Stimulated activated CD8-positive, alpha-beta memory T cell treated with anti-CD3 and anti-CD28 coated beads, Interleukin-15, amount 100 ng/mL, for 48 hours (primary cell): ENCODE results near the gene NODAL.
A peak's percentile ranks its signal among the peaks of the same experiment; 100 is the strongest.

Experiments used
- DNase-seq, 2 donors: peaks; one replicate each; pipeline ENCODE4 v3.0.0-alpha.2; 2020; ENCODE audit warnings: low read depth in 2 of 2

The NODAL gene

DNA sequence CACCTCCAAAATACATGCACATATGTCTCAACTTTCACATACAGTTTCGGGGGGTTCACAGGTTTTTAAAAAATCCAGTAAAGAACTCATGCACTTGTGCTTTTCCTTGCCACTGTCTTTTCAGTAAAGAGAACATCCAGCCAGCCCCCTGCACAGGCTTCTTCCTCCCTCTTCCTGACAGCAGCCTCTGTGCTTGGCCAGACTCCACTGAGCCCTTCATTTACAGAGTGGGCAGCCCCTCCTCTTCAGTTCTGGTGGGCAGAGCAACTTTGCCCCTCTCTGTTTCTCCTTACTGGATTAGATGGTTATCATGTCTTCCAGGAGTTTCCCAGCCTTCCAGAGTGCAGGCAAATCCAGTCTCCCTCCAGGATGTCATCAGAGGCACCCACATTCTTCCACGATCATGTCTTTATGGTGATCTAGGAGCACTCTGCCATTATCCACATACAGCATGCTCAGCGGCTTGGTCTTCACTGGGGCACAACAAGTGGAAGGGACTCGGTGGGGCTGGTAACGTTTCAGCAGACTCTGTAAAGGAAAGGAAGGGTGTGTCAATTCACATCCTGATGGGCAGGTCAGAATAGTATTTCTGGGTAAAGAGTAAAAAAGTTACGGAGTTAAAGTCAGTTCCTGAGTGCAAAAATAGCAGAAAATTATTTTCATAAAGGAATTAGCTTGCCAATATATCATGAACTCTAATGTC is 8.8 kb downstream of the NODAL start:
- no peak for DNase-seq

DNA sequence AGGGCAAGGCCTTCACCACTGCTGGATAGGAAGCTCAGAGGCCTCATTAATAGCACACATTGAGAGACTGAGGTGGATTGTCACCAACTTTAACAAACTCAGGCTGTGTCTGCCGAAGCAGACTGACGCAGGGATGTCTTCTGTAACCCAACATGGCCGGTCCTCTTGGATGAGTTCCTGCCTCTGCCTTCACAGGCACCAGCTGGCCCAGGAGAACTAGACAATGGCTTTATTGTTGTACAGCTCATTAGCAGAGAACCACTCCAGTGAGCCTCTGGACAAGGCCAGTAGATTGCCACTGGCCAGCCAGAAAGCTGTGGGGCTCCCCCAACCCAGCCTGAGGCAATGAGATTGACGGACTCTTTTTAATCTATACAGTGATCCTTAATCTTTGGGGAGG is 9.4 kb downstream of the NODAL start:
- DNase-seq: no peak

DNA sequence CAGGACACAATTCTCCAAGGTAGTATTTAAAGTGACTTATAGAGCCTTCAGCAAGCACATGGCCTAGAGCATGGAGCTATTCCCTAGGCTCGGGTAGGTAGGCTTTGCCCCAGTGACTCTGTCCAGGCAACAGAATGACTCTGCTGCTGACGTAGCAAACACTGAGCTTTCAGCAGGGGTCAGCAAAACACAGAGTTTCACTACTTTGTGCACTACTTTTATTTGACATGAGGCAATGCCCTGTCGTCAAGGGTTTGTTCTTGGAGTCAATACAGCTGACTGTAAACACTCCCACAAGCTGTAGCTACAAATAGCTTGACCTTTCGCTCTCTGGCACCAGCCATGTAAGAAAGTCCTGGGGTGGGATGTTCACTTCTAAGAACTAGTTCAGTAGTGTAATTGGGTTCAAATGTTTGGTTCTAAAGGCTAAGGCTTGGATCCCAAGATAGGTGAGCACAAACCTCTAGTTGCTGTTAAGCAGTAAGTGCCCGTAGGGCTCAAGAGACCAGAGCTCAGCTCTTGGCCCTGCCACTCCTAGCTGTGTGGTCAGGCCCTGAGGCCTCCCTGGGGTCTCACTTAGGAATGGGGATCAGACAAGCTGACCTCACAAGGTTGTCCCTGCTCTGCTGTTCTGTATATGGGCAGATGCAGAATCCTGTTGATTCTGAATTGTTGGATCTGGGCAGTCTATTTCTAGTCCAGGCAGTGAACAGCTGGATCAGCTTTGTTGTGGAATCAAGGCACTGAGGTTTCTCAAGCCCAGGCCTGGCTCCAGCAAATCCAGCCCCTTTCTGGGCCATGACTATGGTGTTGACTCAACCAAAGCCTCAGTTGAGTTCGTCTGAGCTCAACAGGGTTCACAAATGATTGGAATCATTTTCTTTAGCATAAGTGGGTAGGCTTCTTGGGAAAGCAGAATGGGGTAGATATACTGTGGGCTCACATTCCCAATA is 10.7 kb downstream of the NODAL start:
- no peak for DNase-seq

DNA sequence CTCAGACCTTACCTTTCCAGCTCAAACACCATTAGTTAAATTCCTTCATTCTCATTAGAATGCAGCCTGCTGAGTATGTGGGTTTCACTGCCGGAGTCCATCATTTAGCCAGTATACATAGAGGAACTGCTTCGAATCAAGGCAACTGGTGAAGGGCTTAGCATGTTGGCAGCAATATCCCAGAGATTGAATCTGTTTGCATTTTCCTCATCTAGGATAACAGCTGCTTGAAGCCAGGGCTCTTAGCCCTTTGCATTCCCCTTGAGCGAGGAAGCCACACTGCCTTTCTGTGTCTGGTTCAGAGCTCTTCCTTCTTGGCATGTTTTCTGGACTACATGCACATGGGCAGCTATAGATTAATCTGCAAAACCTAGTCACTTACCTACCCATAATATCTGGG is 14.7 kb downstream of the NODAL start:
- no peak for DNase-seq

- DNase-seq: no peak
Measured at GRCh38 chr10:70425096-70425495, 16.4 kb downstream of the NODAL start.

GRCh38 chr10:70424320-70424719 is 17.2 kb downstream of the NODAL start:
- DNase-seq: no peak

- DNase-seq: no peak
Measured at GRCh38 chr10:70418713-70419112, 22.8 kb downstream of the NODAL start.

DNA sequence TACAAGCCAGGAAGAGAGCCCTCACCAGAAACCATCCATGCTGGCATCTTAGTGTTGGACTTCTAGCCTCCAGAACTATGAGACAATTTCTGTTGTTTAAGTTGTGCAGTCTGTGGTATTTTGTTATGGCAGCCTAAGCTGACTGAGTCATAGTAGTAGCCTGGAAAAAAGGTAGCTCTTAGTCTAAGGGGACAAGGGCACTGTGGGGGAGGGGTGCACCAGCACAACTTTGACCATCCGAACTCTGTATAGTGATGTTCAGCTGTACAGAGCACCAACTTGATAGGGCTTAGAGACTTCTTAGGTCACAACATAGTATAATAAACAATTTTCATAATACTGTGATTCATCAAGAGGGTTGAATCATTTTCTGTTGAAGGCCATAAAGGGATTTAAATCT is 23.3 kb downstream of the NODAL start:
- DNase-seq: no peak

DNA sequence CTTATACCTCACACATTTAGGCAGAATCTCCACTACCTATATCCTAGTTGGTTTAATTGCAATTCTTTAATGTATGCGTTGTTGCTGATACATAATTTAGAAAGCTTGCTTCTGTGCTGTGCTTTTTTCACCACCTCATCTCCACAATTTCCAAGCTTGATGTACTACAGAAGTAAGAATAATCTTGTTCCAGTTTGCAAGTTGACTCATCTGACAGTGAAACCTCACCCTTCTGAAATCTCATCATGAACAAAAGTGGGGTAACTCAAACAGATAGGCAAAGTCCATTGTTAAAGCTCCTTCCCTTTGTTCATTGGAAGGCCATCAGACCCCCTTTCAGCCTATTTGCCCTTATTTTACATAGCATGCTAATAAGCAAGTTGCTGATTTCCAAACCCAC is 23.9 kb downstream of the NODAL start:
- no peak for DNase-seq

GRCh38 chr10:70412356-70412755 is 29.1 kb downstream of the NODAL start:
- DNase-seq: no peak

DNA sequence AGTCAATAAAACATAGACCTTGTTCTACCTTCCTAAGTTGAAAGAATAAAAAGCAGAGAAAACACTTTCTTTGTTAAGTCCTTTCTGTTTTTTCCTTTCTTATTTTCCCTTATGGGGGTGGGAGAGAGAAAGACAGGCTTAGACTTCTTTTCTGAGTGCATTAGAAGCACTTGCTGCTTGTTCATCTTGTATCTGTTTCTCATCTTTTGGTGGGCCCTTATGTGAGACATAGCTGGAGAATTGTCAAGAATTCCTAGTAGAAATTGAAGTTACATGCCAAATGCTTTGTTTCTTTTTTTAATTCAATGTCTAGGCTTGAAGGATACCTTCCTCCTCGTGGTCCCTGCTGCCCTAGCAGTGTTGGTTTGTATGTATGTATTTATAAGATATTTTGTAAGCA is 30.9 kb downstream of the NODAL start:
- DNase-seq: no peak

- no peak for DNase-seq
Measured at GRCh38 chr10:70409772-70410171, 31.7 kb downstream of the NODAL start.

DNA sequence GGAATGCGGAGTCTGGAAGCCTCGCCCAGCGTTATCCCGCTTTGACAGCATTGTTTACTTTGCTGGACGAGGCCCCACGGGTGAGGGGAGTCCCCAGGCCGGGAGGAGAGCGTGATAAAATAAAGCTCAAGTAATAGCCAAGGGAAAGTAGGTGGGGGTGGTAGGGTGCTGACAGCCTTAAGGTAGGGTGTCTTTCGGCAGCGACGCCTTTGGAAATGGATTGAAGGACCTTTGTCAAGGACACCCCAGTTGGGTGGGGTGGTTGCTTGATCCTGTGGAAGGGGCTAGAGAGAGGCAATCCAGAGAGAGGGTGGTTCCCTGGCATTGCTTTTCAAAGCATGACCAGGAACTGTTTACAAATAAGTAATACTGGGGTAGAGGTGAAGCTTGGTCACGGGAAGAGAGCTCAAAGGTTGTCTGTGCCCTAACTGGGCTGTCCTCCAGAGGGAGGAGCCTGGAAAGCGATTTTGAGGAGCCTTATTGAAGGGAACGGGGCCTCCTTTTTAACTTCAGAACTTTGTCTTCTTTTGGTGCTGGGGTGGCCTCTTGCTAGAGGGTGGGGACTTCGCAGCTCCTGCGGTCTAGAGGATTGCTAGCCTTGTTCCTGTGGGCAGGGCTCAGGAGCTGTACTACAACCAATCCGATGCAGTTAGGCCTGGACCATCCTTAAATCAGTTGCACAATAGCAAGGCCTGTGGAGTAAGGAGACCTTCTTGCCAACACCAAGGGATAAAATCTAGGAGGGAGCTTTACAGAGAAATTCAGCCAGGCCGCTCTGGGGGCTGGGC is 36.2 kb downstream of the NODAL start:
- peak; percentile 15 to 17 for DNase-seq

- DNase-seq: no peak
Measured at GRCh38 chr10:70404787-70405036, 36.8 kb downstream of the NODAL start.

- peak; percentile 97 for DNase-seq
Measured at GRCh38 chr10:70404036-70404786, 37.3 kb downstream of the NODAL start, which contains the start of gene EIF4EBP2. Gene EIF4EBP2 (plus strand): TSS chr10:70404145. CDS start chr10:70404402, 257 bp downstream.

- DNase-seq: no peak
Measured at GRCh38 chr10:70403483-70404035, 37.9 kb downstream of the NODAL start.

- no peak for DNase-seq
Measured at GRCh38 chr10:70399177-70399576, 42.3 kb downstream of the NODAL start.

- DNase-seq: no peak
Measured at GRCh38 chr10:70396140-70396539, 45.3 kb downstream of the NODAL start.

DNA sequence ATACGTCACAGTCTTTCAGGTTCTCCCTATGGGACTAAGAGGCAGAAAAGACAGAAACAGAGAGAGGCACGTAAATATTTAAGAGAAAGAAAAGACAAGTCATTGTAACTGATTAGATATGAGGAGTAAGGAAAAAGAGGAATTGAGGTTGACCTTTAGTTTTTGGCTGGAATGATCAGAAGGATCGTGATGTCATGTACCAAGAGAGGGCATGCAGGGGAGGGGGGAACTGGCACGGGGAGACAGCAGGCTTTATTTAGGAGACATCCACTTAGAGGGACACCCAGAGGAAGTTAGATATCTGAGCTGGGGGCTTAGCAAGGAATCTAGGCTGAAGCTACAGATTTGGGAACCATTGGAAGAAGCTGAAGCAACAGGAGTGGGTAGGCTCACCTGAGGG is 49.8 kb downstream of the NODAL start:
- DNase-seq: no peak
